Prostate gland (tissue), 2 donors: ENCODE data around the gene RADIL.

Source experiments
- POLR2AphosphoS5 ChIP-seq: sonication (generic); formaldehyde crosslinking; IDR thresholded peaks from one replicate; pipeline ENCODE4 v1.6.1; 2017; ENCODE audit warnings: antibody characterized with exemption
- TF ChIP-seq, protein P1 (sequence below), 4 experiments: fragments of 200-600 bp in 2 of 4; fragments of 450-650 bp in 2 of 4; sonication (generic) in 2 of 4; IDR thresholded peaks; 1 replicate in 3 of 4; 2 replicates in 1 of 4; pipeline ENCODE4 v1.5.1; 2016 to 2019; ENCODE audit warnings: antibody characterized with exemption in 4 of 4, mild to moderate bottlenecking in 2 of 4, moderate library complexity in 2 of 4

DNA sequence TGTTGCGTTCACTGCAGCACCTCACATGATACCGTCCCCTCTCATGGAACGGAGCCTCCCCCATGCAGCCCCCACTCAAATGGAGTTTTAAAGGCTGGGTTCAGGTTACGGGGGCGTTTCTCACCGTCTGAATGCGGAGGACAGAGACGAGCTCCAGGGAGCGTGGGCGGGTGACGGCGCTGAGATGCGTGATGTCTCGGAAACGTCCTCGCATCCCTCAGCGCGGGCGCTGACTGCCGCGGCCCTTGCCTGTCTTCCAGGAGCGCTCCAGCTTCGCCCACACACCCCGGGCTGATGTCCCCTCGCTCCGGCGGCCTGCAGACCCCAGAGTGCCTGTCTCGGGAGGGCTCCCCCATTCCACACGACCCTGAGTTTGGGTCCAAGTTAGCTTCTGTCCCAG lies 124.7 kb downstream of the RADIL start:
- TF ChIP-seq, protein P1, sequence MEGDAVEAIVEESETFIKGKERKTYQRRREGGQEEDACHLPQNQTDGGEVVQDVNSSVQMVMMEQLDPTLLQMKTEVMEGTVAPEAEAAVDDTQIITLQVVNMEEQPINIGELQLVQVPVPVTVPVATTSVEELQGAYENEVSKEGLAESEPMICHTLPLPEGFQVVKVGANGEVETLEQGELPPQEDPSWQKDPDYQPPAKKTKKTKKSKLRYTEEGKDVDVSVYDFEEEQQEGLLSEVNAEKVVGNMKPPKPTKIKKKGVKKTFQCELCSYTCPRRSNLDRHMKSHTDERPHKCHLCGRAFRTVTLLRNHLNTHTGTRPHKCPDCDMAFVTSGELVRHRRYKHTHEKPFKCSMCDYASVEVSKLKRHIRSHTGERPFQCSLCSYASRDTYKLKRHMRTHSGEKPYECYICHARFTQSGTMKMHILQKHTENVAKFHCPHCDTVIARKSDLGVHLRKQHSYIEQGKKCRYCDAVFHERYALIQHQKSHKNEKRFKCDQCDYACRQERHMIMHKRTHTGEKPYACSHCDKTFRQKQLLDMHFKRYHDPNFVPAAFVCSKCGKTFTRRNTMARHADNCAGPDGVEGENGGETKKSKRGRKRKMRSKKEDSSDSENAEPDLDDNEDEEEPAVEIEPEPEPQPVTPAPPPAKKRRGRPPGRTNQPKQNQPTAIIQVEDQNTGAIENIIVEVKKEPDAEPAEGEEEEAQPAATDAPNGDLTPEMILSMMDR (IDR thresholded peaks at IDR 0.05): no peak
- TF ChIP-seq POLR2AphosphoS5: no peak
